HepG2 (cell line): ENCODE results near the gene HYAL2. TPM values are rescaled to one million over a fixed set of nuclear protein-coding genes. Genes with fewer than 3 reads are reported as not detected.

Source experiments
- ATAC-seq: fragments of 200-7000 bp; cut with Tn5 transposase; 3 replicates; pipeline ENCODE4 v1.9.1; 2020; ENCODE audit warnings: mild to moderate bottlenecking, moderate library complexity
- BruUV-seq: library from RNA; stranded (reverse); fragments of 400-500 nt; replicated peaks from 2 replicates; lab custom pipeline; 2021; lab: Mats Ljungman, UMichigan
- CTCF ChIA-PET: fragments of 300-600 bp; formaldehyde crosslinking; extraction: SDS; loops from one replicate; lab custom pipeline; 2021; ENCODE audit warnings: low total read pairs, inconsistent platforms, low intra/inter-chr PET ratio; lab: Yijun Ruan, JAX
- POLR2A ChIA-PET: fragments of 350-600 bp; sonication (Branson Sonifier 250); formaldehyde crosslinking; loops from one replicate; lab custom pipeline; 2020; ENCODE audit warnings: antibody characterized with exemption, inconsistent platforms; lab: Yijun Ruan, JAX
- DNase-seq: peaks from one replicate; pipeline ENCODE4 v3.0.0-alpha.2; 2015; ENCODE audit warnings: low spot score
- FAIRE-seq: peaks from 3 replicates; lab custom pipeline; 2011; peaks lifted over from hg19 to GRCh38; lab: Jason Lieb, UNC
- H2AFZ ChIP-seq: one replicate; pipeline ENCODE4 v1.6.1; 2011; ENCODE audit warnings: low read length, inconsistent platforms
- H3K27ac ChIP-seq: fragments of 300-600 bp; 3 replicates; pipeline ENCODE4 v1.8.0; 2011; ENCODE audit warnings: mixed run types, mild to moderate bottlenecking, mixed read lengths, low read length, inconsistent platforms; ENCODE audit not compliant: insufficient read depth; ENCODE audit errors: extremely low read length
- H3K27me3 ChIP-seq, 2 experiments: fragments of 200-600 bp in 1 of 2; 2 replicates in 1 of 2; 3 replicates in 1 of 2; pipeline versions ENCODE4 v1.6.0 to v1.8.0; 2011; ENCODE audit warnings: low read length in 2 of 2, mild to moderate bottlenecking in 2 of 2, moderate library complexity in 2 of 2, inconsistent platforms in 1 of 2; ENCODE audit not compliant: insufficient read depth in 2 of 2, control insufficient read depth in 1 of 2
- H3K36me3 ChIP-seq, 2 experiments: fragments of 200-600 bp in 1 of 2; replicated peaks in 1 of 2; 2 replicates in 1 of 2; 3 replicates in 1 of 2; pipeline versions ENCODE4 v1.5.1 to v1.8.0; 2011; ENCODE audit warnings: low read length in 2 of 2, inconsistent platforms in 1 of 2; ENCODE audit not compliant: insufficient read depth in 2 of 2, control insufficient read depth in 1 of 2
- H3K4me1 ChIP-seq: 2 replicates; pipeline ENCODE4 v1.5.1; 2012; ENCODE audit warnings: low read length, inconsistent platforms; ENCODE audit not compliant: insufficient read depth
- H3K4me2 ChIP-seq: 2 replicates; pipeline ENCODE4 v1.6.0; 2011; ENCODE audit warnings: low read depth, low read length, inconsistent platforms
- H3K4me3 ChIP-seq, 3 experiments: fragments of 200-600 bp in 1 of 3; sonication (generic), shearing (Covaris generic) in 1 of 3; replicated peaks in 1 of 3; 2 replicates each; pipeline ENCODE4 v1.5.1; 2011 to 2016; ENCODE audit warnings: low read length in 3 of 3, inconsistent platforms in 2 of 3, low read depth in 2 of 3, mild to moderate bottlenecking in 2 of 3, control low read depth in 1 of 3, mixed read lengths in 1 of 3; ENCODE audit not compliant: insufficient read depth in 1 of 3
- H3K79me2 ChIP-seq: one replicate; pipeline ENCODE4 v1.6.1; 2011; ENCODE audit warnings: low read length, inconsistent platforms; ENCODE audit not compliant: insufficient read depth
- H3K9ac ChIP-seq: 2 replicates; pipeline ENCODE4 v1.6.0; 2011; ENCODE audit warnings: mild to moderate bottlenecking, low read depth, low read length, inconsistent platforms; ENCODE audit not compliant: insufficient read depth
- H3K9me3 ChIP-seq: 2 replicates; pipeline ENCODE4 v1.5.1; 2012; ENCODE audit warnings: mild to moderate bottlenecking, low read length
- H4K20me1 ChIP-seq: 2 replicates; pipeline ENCODE4 v1.6.0; 2011; ENCODE audit warnings: inconsistent platforms, mild to moderate bottlenecking, low read length, moderate library complexity; ENCODE audit not compliant: insufficient read depth
- KAT2B ChIP-seq: fragments of 150-350 bp; IDR thresholded peaks from 2 replicates; pipeline ENCODE4 v1.6.1; 2014; ENCODE audit warnings: low read depth, low read length, borderline replicate concordance
- RELA ChIP-seq: sonication (generic); formaldehyde crosslinking; IDR thresholded peaks from 2 replicates; pipeline ENCODE4 v1.4.0; 2020; ENCODE audit warnings: missing genetic modification reagents
- ZBED4 ChIP-seq: sonication (generic); formaldehyde crosslinking; IDR thresholded peaks from 2 replicates; pipeline ENCODE4 v1.4.0; 2020; ENCODE audit warnings: missing genetic modification reagents, borderline replicate concordance
- ZNF142 ChIP-seq: sonication (generic); formaldehyde crosslinking; IDR thresholded peaks from 2 replicates; pipeline ENCODE4 v1.4.0; 2020; ENCODE audit warnings: missing genetic modification reagents
- WGBS: methylation state at CpG from one replicate; pipeline ENCODE4 v1.1.6; 2017; ENCODE audit warnings: low lambda C conversion rate; 5-methylcytosine and 5-hydroxymethylcytosine counted together
- in situ Hi-C: cut with HindIII; loops from 2 replicates; pipeline ENCODE4 v1.10.0; 2017; ENCODE audit warnings: low pct_unique_long_range_greater_than_20kb; ENCODE audit not compliant: extremely low pct_ligation_motif_present
- intact Hi-C: fragments of 100-400 bp; cut with micrococcal nuclease; formaldehyde crosslinking; loops from one replicate; pipeline ENCODE4 v1.10.0; 2022; ENCODE audit not compliant: unreplicated experiment
- polyA plus RNA-seq, 8 experiments: library from polyadenylated mRNA; depleted of rRNA in 3 of 8; stranded (reverse) in 7 of 8; unstranded in 1 of 8; fragments of >200 nt; fragmentation: Illumina TruSeq in 4 of 8; extraction: Trizol in 4 of 8; gene quantifications; 2 replicates each; pipeline versions ENCODE4 v1.2.1 to v1.2.3, GENCODE V29; 2011 to 2016; ENCODE audit warnings: low read depth in 4 of 8, missing spikeins in 1 of 8, mixed read lengths in 1 of 8; ENCODE audit not compliant: insufficient read depth in 1 of 8
- total RNA-seq, 5 experiments: library from RNA; depleted of rRNA; stranded (reverse); fragments of >200 nt; fragmentation: Illumina TruSeq; extraction: Trizol; gene quantifications; 2 replicates each; pipeline ENCODE4 v1.2.3, GENCODE V29; 2016; ENCODE audit warnings: low read depth in 1 of 5

The HYAL2 gene
- total and polyA plus RNA-seq, 2 of the 13 experiments (the other 11 are each of a cell fraction or from before 2014, with no cell fraction given), result 76.2 to 102 TPM

GRCh38 chr3:50273689-50274065 lies 48.9 kb downstream of the HYAL2 start:
- peaks cover 54% of the 10 kb centered on the region for H3K4me1 ChIP-seq
- H3K4me3 ChIP-seq, result no peak overlapping the region
- DNase-seq, result no peak
- H2AFZ ChIP-seq, result no peak overlapping the region
- 94% methylated on average over 12 of the region's 31 CpGs for WGBS
- H3K27ac ChIP-seq, result peak overlapping the region; percentile 18
- no peak for ATAC-seq
- no peaks in the 10 kb centered on the region; a peak in 1 of 5 replicates for H3K27me3 ChIP-seq
- in situ Hi-C loops (loop anchor here (5.0 to 10.0 kb wide), 2 partner anchors 46 to 79 kb away; partner anchors contain the start of gene GNAT1), intact Hi-C loops (loop anchor here (1.0 to 5.0 kb wide), 4 partner anchors 13 to 81 kb away; partner anchors contain the start of gene GNAT1)
- no TSS peak for BruUV-seq
- H4K20me1 ChIP-seq, result no peaks in the 10 kb centered on the region; the same call in 1 of the 2 replicates
- no peak overlapping the region for H3K4me2 ChIP-seq
- 0 out of 2 replicates have a peak overlapping the region, but pooled peaks have one; percentile 6 for H3K9ac ChIP-seq
- no peaks in the 10 kb centered on the region for H3K9me3 ChIP-seq
- peaks cover 33% of the 10 kb centered on the region for H3K79me2 ChIP-seq
- no peak for TF ChIP-seq KAT2B
- TF ChIP-seq ZNF142 (CRISPR knock-in tag), result no peak
- no peak for TF ChIP-seq ZBED4
- no peak for TF ChIP-seq RELA (CRISPR knock-in tag)
- CTCF ChIA-PET, result interaction anchor here (1.9 to 6.4 kb wide), 3 partner anchors 14 to 51 kb away, joined by 10 to 81 read pairs (median 63); no protein-coding TSS in a partner anchor
- POLR2A ChIA-PET, result interaction anchor here (5.5 kb wide), 1 partner anchor 12 kb away, joined by 155 read pairs; no protein-coding TSS in a partner anchor
- peaks cover 14 to 30% of the 10 kb centered on the region in 2 experiments for H3K36me3 ChIP-seq
- no peak for FAIRE-seq
